Activated naive CD4-positive, alpha-beta T cell treated with anti-CD3 and anti-CD28 coated beads for 36 hours (primary cell): ENCODE measurements around the gene SLC38A10. TPM values are rescaled to one million over a fixed set of nuclear protein-coding genes. Genes with fewer than 3 reads are reported as not detected.

Source experiments
- CTCF ChIA-PET: fragments of 350-600 bp; sonication (Branson Sonifier 250); formaldehyde crosslinking; loops from one replicate; lab custom pipeline; 2021; ENCODE audit warnings: antibody characterized with exemption; lab: Charles Lee
- DNase-seq: peaks from one replicate; pipeline ENCODE4 v3.0.0-alpha.2; 2020
- H3K27ac Mint-ChIP-seq: one replicate; pipeline ENCODE4 v1.8.0; 2021; ENCODE audit warnings: mild to moderate bottlenecking, mixed read lengths
- H3K27me3 Mint-ChIP-seq: one replicate; pipeline ENCODE4 v1.8.0; 2021; ENCODE audit warnings: low read depth, mixed read lengths
- H3K36me3 Mint-ChIP-seq: one replicate; pipeline ENCODE4 v1.8.0; 2021; ENCODE audit warnings: low read depth, mixed read lengths
- H3K4me1 Mint-ChIP-seq: one replicate; pipeline ENCODE4 v1.8.0; 2021; ENCODE audit warnings: low read depth, mixed read lengths
- H3K4me3 Mint-ChIP-seq: one replicate; pipeline ENCODE4 v1.8.0; 2021; ENCODE audit warnings: mild to moderate bottlenecking, moderate library complexity, mixed read lengths
- H3K9me3 Mint-ChIP-seq: one replicate; pipeline ENCODE4 v1.8.0; 2021; ENCODE audit warnings: mixed read lengths
- intact Hi-C: fragments of 100-400 bp; cut with micrococcal nuclease; formaldehyde crosslinking; loops from one replicate; pipeline ENCODE4 v1.15.1; 2023
- total RNA-seq, 2 experiments: library from RNA; stranded (reverse); gene quantifications; one replicate each; pipeline ENCODE4 v1.2.3, GENCODE V29; 2021

SLC38A10 gene
- total RNA-seq, 2 experiments from 2014 or later, result 29.1 to 31.9 TPM

- peaks cover 5% of the 10 kb centered on the region for H3K4me1 Mint-ChIP-seq
- no peak for DNase-seq
- intact Hi-C loops, result loop anchor here (10.0 kb wide), 1 partner anchor 144 kb away; the partner anchor contains the start of gene BAHCC1
- no peaks in the 10 kb centered on the region for H3K27me3 Mint-ChIP-seq
- H3K4me3 Mint-ChIP-seq, result no peak overlapping the region
- no peak overlapping the region for H3K27ac Mint-ChIP-seq
- no peaks in the 10 kb centered on the region for H3K9me3 Mint-ChIP-seq
- peaks cover 9% of the 10 kb centered on the region for H3K36me3 Mint-ChIP-seq
- CTCF ChIA-PET, result no interaction called here
These were observed 43.9 kb downstream of the SLC38A10 start for GRCh38 chr17:81251094-81251708.

GRCh38 chr17:81250286-81251093 lies 44.6 kb downstream of the SLC38A10 start:
- Mint-ChIP-seq H3K4me1 (peaks cover 5% of the 10 kb centered on the region), H3K36me3 (peaks cover 9% of the 10 kb centered on the region), H3K27me3 (no peaks in the 10 kb centered on the region), H3K27ac (no peak overlapping the region), H3K9me3 (no peaks in the 10 kb centered on the region), H3K4me3 (no peak overlapping the region)
- CTCF ChIA-PET, result no interaction called here
- no peak for DNase-seq
- intact Hi-C loops, result loop anchor here (10.0 kb wide), 1 partner anchor 144 kb away; the partner anchor contains the start of gene BAHCC1

GRCh38 chr17:81249223-81250040 lies 45.7 kb downstream of the SLC38A10 start:
- Mint-ChIP-seq H3K4me3 (no peak overlapping the region), H3K9me3 (no peaks in the 10 kb centered on the region), H3K27me3 (no peaks in the 10 kb centered on the region), H3K36me3 (peaks cover 9% of the 10 kb centered on the region), H3K27ac (no peak overlapping the region), H3K4me1 (peaks cover 7% of the 10 kb centered on the region)
- intact Hi-C loops, result loop anchor here (10.0 kb wide), 1 partner anchor 145 kb away; the partner anchor contains the start of gene BAHCC1
- CTCF ChIA-PET, result no interaction called here
- no peak for DNase-seq

- no peaks in the 10 kb centered on the region for H3K27me3 Mint-ChIP-seq
- H3K9me3 Mint-ChIP-seq, result no peaks in the 10 kb centered on the region
- H3K27ac Mint-ChIP-seq, result no peak overlapping the region
- no peak for DNase-seq
- no peak overlapping the region for H3K4me3 Mint-ChIP-seq
- intact Hi-C loops, result no loop called here
- CTCF ChIA-PET, result no interaction called here
- peaks cover 9% of the 10 kb centered on the region for H3K36me3 Mint-ChIP-seq
- H3K4me1 Mint-ChIP-seq, result peaks cover 7% of the 10 kb centered on the region
These were observed 46.5 kb downstream of the SLC38A10 start for GRCh38 chr17:81248649-81249048.

GRCh38 chr17:81247339-81247990 lies 47.6 kb downstream of the SLC38A10 start:
- CTCF ChIA-PET, result no interaction called here
- Mint-ChIP-seq H3K27ac (no peak overlapping the region), H3K36me3 (peaks cover 3% of the 10 kb centered on the region), H3K9me3 (no peaks in the 10 kb centered on the region), H3K4me3 (no peak overlapping the region), H3K27me3 (no peaks in the 10 kb centered on the region), H3K4me1 (peaks cover 2% of the 10 kb centered on the region)
- intact Hi-C loops, result no loop called here
- DNase-seq, result no peak

- H3K4me1 Mint-ChIP-seq, result peaks cover 6% of the 10 kb centered on the region
- no peak overlapping the region for H3K4me3 Mint-ChIP-seq
- no peak for DNase-seq
- no peak overlapping the region for H3K27ac Mint-ChIP-seq
- H3K27me3 Mint-ChIP-seq, result no peaks in the 10 kb centered on the region
- CTCF ChIA-PET, result no interaction called here
- intact Hi-C loops, result no loop called here
- H3K9me3 Mint-ChIP-seq, result no peaks in the 10 kb centered on the region
- H3K36me3 Mint-ChIP-seq, result peaks cover 5% of the 10 kb centered on the region
These were observed 48.3 kb downstream of the SLC38A10 start for GRCh38 chr17:81246679-81247338.

GRCh38 chr17:81246343-81246670 lies 48.8 kb downstream of the SLC38A10 start:
- Mint-ChIP-seq H3K27ac (no peak overlapping the region), H3K9me3 (no peaks in the 10 kb centered on the region), H3K4me3 (no peak overlapping the region), H3K36me3 (peaks cover 7% of the 10 kb centered on the region), H3K4me1 (peaks cover 11% of the 10 kb centered on the region), H3K27me3 (no peaks in the 10 kb centered on the region)
- CTCF ChIA-PET, result no interaction called here
- no peak for DNase-seq
- intact Hi-C loops, result no loop called here

GRCh38 chr17:81245665-81246342 lies 49.3 kb downstream of the SLC38A10 start:
- no peaks in the 10 kb centered on the region for H3K9me3 Mint-ChIP-seq
- peaks cover 9% of the 10 kb centered on the region for H3K36me3 Mint-ChIP-seq
- intact Hi-C loops, result no loop called here
- H3K4me1 Mint-ChIP-seq, result peaks cover 15% of the 10 kb centered on the region
- H3K27me3 Mint-ChIP-seq, result no peaks in the 10 kb centered on the region
- H3K4me3 Mint-ChIP-seq, result no peak overlapping the region
- CTCF ChIA-PET, result interaction anchor here (0.6 to 2.1 kb wide), 2 partner anchors 104 to 239 kb away, joined by 4 to 5 read pairs; no protein-coding TSS in a partner anchor
- DNase-seq, result no peak
- no peak overlapping the region for H3K27ac Mint-ChIP-seq

GRCh38 chr17:81245024-81245664 lies 50.0 kb downstream of the SLC38A10 start:
- intact Hi-C loops, result no loop called here
- H3K4me1 Mint-ChIP-seq, result peaks cover 20% of the 10 kb centered on the region
- no peak overlapping the region for H3K4me3 Mint-ChIP-seq
- no peaks in the 10 kb centered on the region for H3K9me3 Mint-ChIP-seq
- CTCF ChIA-PET, result interaction anchor here (0.6 to 2.1 kb wide), 2 partner anchors 103 to 240 kb away, joined by 4 to 5 read pairs; no protein-coding TSS in a partner anchor
- no peaks in the 10 kb centered on the region for H3K27me3 Mint-ChIP-seq
- no peak for DNase-seq
- H3K36me3 Mint-ChIP-seq, result peaks cover 10% of the 10 kb centered on the region
- no peak overlapping the region for H3K27ac Mint-ChIP-seq

GRCh38 chr17:81244358-81245023 lies 50.6 kb downstream of the SLC38A10 start:
- CTCF ChIA-PET, result interaction anchor here (2.1 kb wide), 1 partner anchor 240 kb away, joined by 4 read pairs; no protein-coding TSS in a partner anchor
- intact Hi-C loops, result no loop called here
- Mint-ChIP-seq H3K4me1 (peaks cover 23% of the 10 kb centered on the region), H3K27ac (no peak overlapping the region), H3K9me3 (no peaks in the 10 kb centered on the region), H3K4me3 (no peak overlapping the region), H3K36me3 (peaks cover 15% of the 10 kb centered on the region), H3K27me3 (no peaks in the 10 kb centered on the region)
- DNase-seq, result no peak
